LNCaP clone FGC (cell line): ENCODE data around the gene NUDT14.
A peak's percentile ranks its signal among the peaks of the same experiment; 100 is the strongest.

Experiments
- DNase-seq: peaks from one replicate; pipeline ENCODE4 v3.0.0-alpha.2; 2011; ENCODE audit warnings: low read depth
- H3K4me3 ChIP-seq: 2 replicates; pipeline ENCODE4 v1.5.1; 2011; ENCODE audit warnings: mild to moderate bottlenecking, low read depth, low read length, control low read depth
- CTCF ChIP-seq: IDR thresholded peaks from 2 replicates; pipeline ENCODE4 v1.5.1; 2012; ENCODE audit warnings: mild to moderate bottlenecking; ENCODE audit not compliant: control insufficient read depth, insufficient read depth; ENCODE audit errors: extremely low read depth

NUDT14 gene

GRCh38 chr14:105171004-105171673, 10.0 kb downstream of the NUDT14 start:
- no peak for DNase-seq
- H3K4me3 ChIP-seq: no peak overlapping the region
- no peak for TF ChIP-seq CTCF

GRCh38 chr14:105169776-105170655, 11.1 kb downstream of the NUDT14 start:
- no peak overlapping the region for H3K4me3 ChIP-seq
- no peak for TF ChIP-seq CTCF
- DNase-seq: no peak

GRCh38 chr14:105168979-105169507, 12.1 kb downstream of the NUDT14 start:
- peak overlapping the region; percentile 36 for H3K4me3 ChIP-seq

GRCh38 chr14:105168496-105168978, 12.6 kb downstream of the NUDT14 start, which contains the start of gene JAG2:
Gene JAG2, minus strand, starts transcription at chr14:105168776. Its CDS starts 356 bp downstream, at chr14:105168420.
- DNase-seq: no peak
- TF ChIP-seq CTCF: no peak
- H3K4me3 ChIP-seq: peak within 1 kb of the TSS; percentile 60

More at GRCh38 chr14:105168979-105169507, 12.1 kb downstream of the NUDT14 start:
- DNase-seq: no peak
- peak; percentile 46 for TF ChIP-seq CTCF

GRCh38 chr14:105168093-105168420, 13.1 kb downstream of the NUDT14 start:
- DNase-seq: no peak
- peak overlapping the region; percentile 60 for H3K4me3 ChIP-seq
- no peak for TF ChIP-seq CTCF

GRCh38 chr14:105167303-105168092, 13.6 kb downstream of the NUDT14 start:
- H3K4me3 ChIP-seq: peak overlapping the region; percentile 62
- peak; percentile 37 for TF ChIP-seq CTCF
- peak; percentile 45 for DNase-seq
